CD4-positive, alpha-beta T cell (primary cell): Measurements from ENCODE around the gene PFN4. TPM values are rescaled to one million over a fixed set of nuclear protein-coding genes. Genes with fewer than 3 reads are reported as not detected.

Experiments
- ATAC-seq: fragments of 200-7000 bp; cut with Tn5 transposase; one replicate; pipeline ENCODE4 v1.10.0; 2022; ENCODE audit warnings: mild to moderate bottlenecking; ENCODE audit not compliant: poor library complexity
- CTCF ChIA-PET: fragments of 350-600 bp; sonication (Branson Sonifier 250); formaldehyde crosslinking; loops from one replicate; lab custom pipeline; 2021; ENCODE audit warnings: antibody characterized with exemption, inconsistent platforms; lab: Charles Lee
- POLR2A ChIA-PET: fragments of 350-600 bp; sonication (Branson Sonifier 250); formaldehyde crosslinking; loops from one replicate; lab custom pipeline; 2021; ENCODE audit warnings: antibody characterized with exemption, inconsistent platforms; lab: Charles Lee
- DNase-seq, 14 experiments: peaks; one replicate each; pipeline ENCODE4 v3.0.0-alpha.2; 2013 to 2020; ENCODE audit warnings: mixed read lengths in 2 of 14
- H3K27ac ChIP-seq, 2 donors: one replicate each; pipeline versions ENCODE4 v1.5.1 to v1.7.0; 2013; ENCODE audit warnings: low read length in 2 of 2, low read depth in 1 of 2, mild to moderate bottlenecking in 1 of 2
- H3K27me3 ChIP-seq, 2 experiments: 1 replicate in 1 of 2; 2 replicates in 1 of 2; pipeline versions ENCODE4 v1.6.1 to v1.7.0; 2013; ENCODE audit warnings: low read length in 2 of 2, control low read depth in 1 of 2, mild to moderate bottlenecking in 1 of 2, moderate library complexity in 1 of 2; ENCODE audit not compliant: insufficient read depth in 2 of 2, control insufficient read depth in 1 of 2
- H3K36me3 ChIP-seq: one replicate; pipeline ENCODE4 v1.6.1; 2013; ENCODE audit warnings: low read length, control low read depth; ENCODE audit not compliant: insufficient read depth
- H3K4me1 ChIP-seq: one replicate; pipeline ENCODE4 v1.6.1; 2013; ENCODE audit warnings: low read length, control low read depth; ENCODE audit not compliant: insufficient read depth
- H3K4me3 ChIP-seq: one replicate; pipeline ENCODE4 v1.5.1; 2013; ENCODE audit warnings: mild to moderate bottlenecking, low read length, moderate library complexity
- H3K9me3 ChIP-seq, 2 experiments: 1 replicate in 1 of 2; 2 replicates in 1 of 2; pipeline versions ENCODE4 v1.6.1 to v1.7.0; 2013; ENCODE audit warnings: low read length in 2 of 2, mild to moderate bottlenecking in 2 of 2, control low read depth in 1 of 2, moderate library complexity in 1 of 2; ENCODE audit not compliant: control insufficient read depth in 1 of 2, insufficient read depth in 1 of 2
- H3K27ac Mint-ChIP-seq: one replicate; pipeline ENCODE4 v1.8.0; 2020; ENCODE audit warnings: mixed read lengths
- H3K27me3 Mint-ChIP-seq: one replicate; pipeline ENCODE4 v1.8.0; 2021; ENCODE audit warnings: mixed read lengths
- H3K36me3 Mint-ChIP-seq: one replicate; pipeline ENCODE4 v1.8.0; 2021; ENCODE audit warnings: low read depth, mixed read lengths
- H3K4me1 Mint-ChIP-seq: one replicate; pipeline ENCODE4 v1.8.0; 2021; ENCODE audit warnings: low read depth, mixed read lengths
- H3K4me3 Mint-ChIP-seq: one replicate; pipeline ENCODE4 v1.8.0; 2020; ENCODE audit warnings: mild to moderate bottlenecking, mixed read lengths
- H3K9me3 Mint-ChIP-seq: one replicate; pipeline ENCODE4 v1.8.0; 2020; ENCODE audit warnings: mixed read lengths
- CTCF ChIP-seq: fragments of 200-600 bp; IDR thresholded peaks from one replicate; pipeline ENCODE4 v1.8.0; 2022; ENCODE audit warnings: antibody characterized with exemption, mild to moderate bottlenecking
- intact Hi-C, 2 experiments: fragments of 100-400 bp; cut with DNase I in 1 of 2; cut with micrococcal nuclease in 1 of 2; formaldehyde crosslinking; loops; one replicate each; pipeline versions ENCODE4 v1.15.1 to v1.9.0; 2023 to 2025; cut with DNase I, micrococcal nuclease
- total RNA-seq, 174 experiments: library from RNA in 2 of 174; stranded (reverse) in 2 of 174; gene quantifications; one replicate each; pipeline ENCODE4 v1.2.3 and lab custom pipeline; 2021 to 2026

Gene PFN4
- total RNA-seq, 2 experiments from 2014 or later: not detected

GRCh38 chr2:24160761-24161160, 37.6 kb upstream of the PFN4 start:
- no peaks in the 10 kb centered on the region for H3K4me1 ChIP-seq
- POLR2A ChIA-PET: interaction anchor here (0.5 kb wide), 1 partner anchor 172 kb away, joined by 4 read pairs; no protein-coding TSS in a partner anchor
- no peaks in the 10 kb centered on the region for H3K27me3 ChIP-seq
- no peak for ATAC-seq
- no peaks in the 10 kb centered on the region for H3K4me1 Mint-ChIP-seq
- H3K9me3 ChIP-seq: no peaks in the 10 kb centered on the region
- no peaks in the 10 kb centered on the region for H3K9me3 Mint-ChIP-seq
- no peak overlapping the region for H3K27ac ChIP-seq
- H3K27ac Mint-ChIP-seq: no peak overlapping the region
- DNase-seq: no peak
- TF ChIP-seq CTCF: no peak
- H3K27me3 Mint-ChIP-seq: no peaks in the 10 kb centered on the region
- CTCF ChIA-PET: no interaction called here
- H3K36me3 Mint-ChIP-seq: peaks cover 15% of the 10 kb centered on the region
- no peaks in the 10 kb centered on the region for H3K36me3 ChIP-seq
- intact Hi-C loops: no loop called here
- H3K4me3 Mint-ChIP-seq: no peak overlapping the region
- no peak overlapping the region for H3K4me3 ChIP-seq

DNA sequence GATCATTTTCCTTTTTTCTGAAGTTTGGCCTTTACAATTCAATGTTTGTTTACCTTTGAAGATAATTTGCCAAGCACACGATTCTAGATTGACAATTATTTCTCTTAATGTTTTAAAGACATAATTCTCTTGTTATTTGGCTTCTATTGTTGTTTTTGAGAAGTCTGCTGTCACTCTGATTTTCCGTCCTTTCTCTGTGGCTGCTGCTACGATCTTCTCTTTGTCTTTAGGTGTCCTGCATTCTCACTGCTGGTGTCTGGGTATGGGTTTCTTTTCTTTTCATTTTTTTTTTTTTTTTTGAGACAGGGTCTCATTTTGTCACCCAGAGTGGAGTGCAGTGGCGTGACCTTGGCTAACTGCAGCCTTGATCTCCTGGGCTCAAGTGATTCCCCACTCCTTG, 36.6 kb upstream of the PFN4 start:
- Histone ChIP-seq H3K4me1 (no peaks in the 10 kb centered on the region), H3K4me3 (no peak overlapping the region), H3K27me3 (no peaks in the 10 kb centered on the region), H3K9me3 (no peaks in the 10 kb centered on the region), H3K36me3 (no peaks in the 10 kb centered on the region), H3K27ac (no peak overlapping the region)
- no peak for TF ChIP-seq CTCF
- ATAC-seq (no peak), DNase-seq (no peak)
- H3K27me3 Mint-ChIP-seq: no peaks in the 10 kb centered on the region
- intact Hi-C loops: no loop called here
- ChIA-PET POLR2A (no interaction called here), CTCF (no interaction called here)
- H3K4me3 Mint-ChIP-seq: no peak overlapping the region
- H3K4me1 Mint-ChIP-seq: no peaks in the 10 kb centered on the region
- H3K36me3 Mint-ChIP-seq: peaks cover 16% of the 10 kb centered on the region
- H3K27ac Mint-ChIP-seq: no peak overlapping the region
- no peaks in the 10 kb centered on the region for H3K9me3 Mint-ChIP-seq

GRCh38 chr2:24158131-24158530, 35.0 kb upstream of the PFN4 start:
- Histone ChIP-seq H3K9me3 (no peaks in the 10 kb centered on the region), H3K4me3 (no peak overlapping the region), H3K4me1 (no peaks in the 10 kb centered on the region), H3K27me3 (no peaks in the 10 kb centered on the region), H3K36me3 (no peaks in the 10 kb centered on the region), H3K27ac (no peak overlapping the region)
- ChIA-PET POLR2A (no interaction called here), CTCF (no interaction called here)
- ATAC-seq (no peak), DNase-seq (no peak)
- no peak overlapping the region for H3K4me3 Mint-ChIP-seq
- no peaks in the 10 kb centered on the region for H3K9me3 Mint-ChIP-seq
- no peak overlapping the region for H3K27ac Mint-ChIP-seq
- H3K27me3 Mint-ChIP-seq: no peaks in the 10 kb centered on the region
- intact Hi-C loops: no loop called here
- no peak for TF ChIP-seq CTCF
- peaks cover 25% of the 10 kb centered on the region for H3K36me3 Mint-ChIP-seq
- H3K4me1 Mint-ChIP-seq: no peaks in the 10 kb centered on the region
